ENCODE data around the gene BTLA. TPM values are rescaled to one million over a fixed set of nuclear protein-coding genes. Genes with fewer than 3 reads are reported as not detected.

The BTLA gene
- total and polyA plus RNA-seq, 10 of the 15 experiments (the other 5 are each of a cell fraction or from before 2014, with no cell fraction given), result 55.4 to 134 (median 84.2) TPM

GRCh38 chr3:112416391-112417212, 82.7 kb downstream of the BTLA start:
- Histone ChIP-seq H3K9me3 (replicated peaks; ENCODE audit: control insufficient read depth, insufficient read depth, low read length) (no peaks in the 10 kb centered on the region; the same call in 2 of the 3 replicates), H3K4me2 (ENCODE audit: control insufficient read depth, insufficient read depth) (no peak overlapping the region), H3K4me3 (no peak overlapping the region), H3K27ac (ENCODE audit: control insufficient read depth, insufficient read depth) (no peak overlapping the region), H4K20me1 (ENCODE audit: control insufficient read depth, insufficient read depth) (no peaks in the 10 kb centered on the region), H2AFZ (ENCODE audit: control insufficient read depth, low read depth, low read length) (no peak overlapping the region), H3K4me1 (ENCODE audit: control insufficient read depth, insufficient read depth, low read length) (no peaks in the 10 kb centered on the region), H3K79me2 (ENCODE audit: control insufficient read depth, insufficient read depth, low read length) (no peaks in the 10 kb centered on the region), H3K27me3 (replicated peaks in 1 of 2; ENCODE audit: control insufficient read depth in 2 of 2, insufficient read depth in 2 of 2, low read length in 1 of 2) (no peaks in the 10 kb centered on the region), H3K9ac (ENCODE audit: control insufficient read depth, insufficient read depth, low read length) (no peak overlapping the region), H3K36me3 (ENCODE audit: control insufficient read depth in 2 of 2, insufficient read depth in 2 of 2, low read length in 1 of 2) (no peaks in the 10 kb centered on the region)
- ATAC-seq (no peak), DNase-seq (ENCODE audit: low read depth, low spot score) (no peak), FAIRE-seq (no peak)
- ChIA-PET POLR2A (interaction anchor here (0.8 kb wide), 1 partner anchor 21 kb away, joined by 3 read pairs; no protein-coding TSS in a partner anchor), SMC1A (ENCODE audit: uncharacterized antibody, unreplicated experiment) (interaction anchor here (0.7 to 1.5 kb wide), 3 partner anchors 11 to 103 kb away, joined by 3 to 6 read pairs (median 3); no protein-coding TSS in a partner anchor), CTCF (no interaction called here), RAD21 (ENCODE audit: unreplicated experiment) (no interaction called here)
- intact Hi-C loops (cut with micrococcal nuclease; ENCODE audit: unreplicated experiment) (no loop called here), in situ Hi-C loops (cut with MboI) (no loop called here)
- no peak for TF ChIP-seq RBBP5 (conservative IDR thresholded peaks at IDR 0.05)
- TF ChIP-seq IRF5 (IDR thresholded peaks at IDR 0.05; ENCODE audit: borderline replicate concordance), result no peak
- TF ChIP-seq ELK1 (IDR thresholded peaks at IDR 0.05; ENCODE audit: low read depth, low read length), result no peak
- TF ChIP-seq ETV6 (conservative IDR thresholded peaks at IDR 0.05 in 1 of 2, IDR thresholded peaks at IDR 0.05 in 1 of 2; ENCODE audit: borderline replicate concordance in 1 of 2, low read depth in 1 of 2), result no peak
- no peak for TF ChIP-seq ASH2L (IDR thresholded peaks at IDR 0.05; ENCODE audit: borderline replicate concordance, low read depth)
- TF ChIP-seq MTA2 (IDR thresholded peaks at IDR 0.05; ENCODE audit: low read depth), result no peak
- TF ChIP-seq ESRRA (IDR thresholded peaks at IDR 0.05; ENCODE audit: low read length), result no peak
- no peak for TF ChIP-seq KAT2A (conservative IDR thresholded peaks at IDR 0.05; ENCODE audit: control insufficient read depth, low read depth, low read length)
- TF ChIP-seq CBX3 (IDR thresholded peaks at IDR 0.05; ENCODE audit: borderline replicate concordance, low read depth), result no peak
- TF ChIP-seq SIN3A (IDR thresholded peaks at IDR 0.05; ENCODE audit: low read depth, low read length), result no peak
- TF ChIP-seq YY1 (IDR thresholded peaks at IDR 0.05; ENCODE audit: low read depth, low read length), result no peak
- no peak for TF ChIP-seq ZNF384 (IDR thresholded peaks at IDR 0.05; ENCODE audit: borderline replicate concordance, low read depth, low read length)
- no peak for TF ChIP-seq CBX5 (IDR thresholded peaks at IDR 0.05; ENCODE audit: low read depth)
- no peak for TF ChIP-seq RAD21 (IDR thresholded peaks at IDR 0.05; ENCODE audit: insufficient read depth, low read depth, low read length)
- TF ChIP-seq POLR2AphosphoS2 (IDR thresholded peaks at IDR 0.05; ENCODE audit: low read depth, low read length), result no peak
- no peak for TF ChIP-seq BCLAF1 (IDR thresholded peaks at IDR 0.05)
- TF ChIP-seq ZBED1 (IDR thresholded peaks at IDR 0.05; ENCODE audit: borderline replicate concordance), result no peak
- TF ChIP-seq MXI1 (IDR thresholded peaks at IDR 0.05; ENCODE audit: low read depth, low read length), result no peak
- WGBS (ENCODE audit: insufficient coverage, insufficient replicate concordance, low lambda C conversion rate, missing lambda C conversion rate), result 72% methylated on average over 8 of the region's 8 CpGs
- no TSS peak for BruUV-seq (replicated peaks)
